WTC11 (cell line): ENCODE measurements around the gene PTPRN2.

Experiments used
- AFF4 ChIP-seq: sonication (generic); formaldehyde crosslinking; IDR thresholded peaks from 2 replicates; pipeline ENCODE4 v1.8.1; 2023; ENCODE audit warnings: mild to moderate bottlenecking, missing genetic modification reagents, borderline replicate concordance
- ATF2 ChIP-seq: sonication (generic); formaldehyde crosslinking; IDR thresholded peaks from 2 replicates; pipeline ENCODE4 v1.8.1; 2022; ENCODE audit warnings: low read depth, missing genetic modification reagents, borderline replicate concordance
- CREB1 ChIP-seq: sonication (generic); formaldehyde crosslinking; IDR thresholded peaks from 2 replicates; pipeline ENCODE4 v1.8.0; 2023; ENCODE audit warnings: mild to moderate bottlenecking, missing genetic modification reagents
- CTCF ChIP-seq: fragments of 200-600 bp; IDR thresholded peaks from 2 replicates; pipeline ENCODE4 v1.8.0; 2022; ENCODE audit warnings: antibody characterized with exemption
- ETV6 ChIP-seq: sonication (generic); formaldehyde crosslinking; IDR thresholded peaks from 2 replicates; pipeline ENCODE4 v1.8.1; 2022; ENCODE audit warnings: mild to moderate bottlenecking, missing genetic modification reagents
- MAX ChIP-seq: sonication (generic); formaldehyde crosslinking; IDR thresholded peaks from 2 replicates; pipeline ENCODE4 v1.8.0; 2022; ENCODE audit warnings: mild to moderate bottlenecking, missing genetic modification reagents
- MLX ChIP-seq: sonication (generic); formaldehyde crosslinking; IDR thresholded peaks from 2 replicates; pipeline ENCODE4 v1.8.1; 2023; ENCODE audit warnings: mild to moderate bottlenecking, missing genetic modification reagents, moderate library complexity
- PRDM15 ChIP-seq: sonication (generic); formaldehyde crosslinking; IDR thresholded peaks from 2 replicates; pipeline ENCODE4 v1.8.0; 2022; ENCODE audit warnings: missing genetic modification reagents
- PREB ChIP-seq: sonication (generic); formaldehyde crosslinking; IDR thresholded peaks from 2 replicates; pipeline ENCODE4 v1.8.1; 2022; ENCODE audit warnings: mild to moderate bottlenecking, missing genetic modification reagents, moderate library complexity, borderline replicate concordance
- RELA ChIP-seq: sonication (generic); formaldehyde crosslinking; IDR thresholded peaks from 2 replicates; pipeline ENCODE4 v1.8.1; 2022; ENCODE audit warnings: missing genetic modification reagents, mild to moderate bottlenecking, borderline replicate concordance
- USF1 ChIP-seq: sonication (generic); formaldehyde crosslinking; IDR thresholded peaks from 2 replicates; pipeline ENCODE4 v1.8.0; 2022; ENCODE audit warnings: mild to moderate bottlenecking, missing genetic modification reagents
- USF2 ChIP-seq: sonication (generic); formaldehyde crosslinking; IDR thresholded peaks from 2 replicates; pipeline ENCODE4 v1.8.1; 2023; ENCODE audit warnings: mild to moderate bottlenecking, missing genetic modification reagents, moderate library complexity
- ZBTB43 ChIP-seq: sonication (generic); formaldehyde crosslinking; IDR thresholded peaks from 2 replicates; pipeline ENCODE4 v1.8.1; 2023; ENCODE audit warnings: mild to moderate bottlenecking, missing genetic modification reagents

GRCh38 chr7:157627646-157628045 lies 960.0 kb downstream of the PTPRN2 start:
- TF ChIP-seq USF2 (CRISPR knock-in tag) (no peak), CTCF (no peak), CREB1 (CRISPR knock-in tag) (no peak), AFF4 (CRISPR knock-in tag) (no peak), PREB (CRISPR knock-in tag) (no peak), RELA (CRISPR knock-in tag) (no peak), ATF2 (no peak), MAX (no peak), ETV6 (no peak), MLX (CRISPR knock-in tag) (no peak), ZBTB43 (CRISPR knock-in tag) (no peak), PRDM15 (CRISPR knock-in tag) (no peak), USF1 (CRISPR knock-in tag) (no peak)
